Ishikawa (cell line): ENCODE results near the gene SNX24.

Experiments used
- CEBPB ChIP-seq: IDR thresholded peaks from 2 replicates; pipeline ENCODE4 v1.6.1; 2012
- CREB1 ChIP-seq: IDR thresholded peaks from 2 replicates; pipeline ENCODE4 v1.6.1; 2012; ENCODE audit warnings: low read depth
- EGR1 ChIP-seq: IDR thresholded peaks from 2 replicates; pipeline ENCODE4 v1.6.1; 2012
- EP300 ChIP-seq: IDR thresholded peaks from 2 replicates; pipeline ENCODE4 v1.6.1; 2012; ENCODE audit warnings: borderline replicate concordance
- FOXM1 ChIP-seq: IDR thresholded peaks from 2 replicates; pipeline ENCODE4 v1.6.1; 2012; ENCODE audit warnings: low read depth, borderline replicate concordance
- MAX ChIP-seq: IDR thresholded peaks from 2 replicates; pipeline ENCODE4 v1.6.1; 2012
- NFIC ChIP-seq: IDR thresholded peaks from 2 replicates; pipeline ENCODE4 v1.6.1; 2012
- RAD21 ChIP-seq: IDR thresholded peaks from 2 replicates; pipeline ENCODE4 v1.6.1; 2012; ENCODE audit warnings: low read depth
- REST ChIP-seq: IDR thresholded peaks from 2 replicates; pipeline ENCODE4 v1.6.1; 2012; ENCODE audit warnings: low read depth, mild to moderate bottlenecking
- TAF1 ChIP-seq: IDR thresholded peaks from 2 replicates; pipeline ENCODE4 v1.6.1; 2012; ENCODE audit warnings: low read depth, mild to moderate bottlenecking
- TCF12 ChIP-seq: IDR thresholded peaks from 2 replicates; pipeline ENCODE4 v1.6.1; 2012; ENCODE audit warnings: low read depth
- TEAD4 ChIP-seq: IDR thresholded peaks from 2 replicates; pipeline ENCODE4 v1.6.1; 2012
- USF1 ChIP-seq: IDR thresholded peaks from 2 replicates; pipeline ENCODE4 v1.6.1; 2012
- YY1 ChIP-seq: IDR thresholded peaks from 2 replicates; pipeline ENCODE4 v1.6.1; 2012; ENCODE audit warnings: low read depth
- ZBTB7A ChIP-seq: IDR thresholded peaks from 2 replicates; pipeline ENCODE4 v1.6.1; 2012; ENCODE audit warnings: low read depth

The SNX24 gene

GRCh38 chr5:122947772-122948171, 102.4 kb downstream of the SNX24 start:
- TF ChIP-seq MAX = no peak

GRCh38 chr5:122948319-122948718, 102.9 kb downstream of the SNX24 start:
- no peak for TF ChIP-seq NFIC
- no peak for TF ChIP-seq MAX
- no peak for TF ChIP-seq TCF12
- TF ChIP-seq REST = no peak
- no peak for TF ChIP-seq USF1
- no peak for TF ChIP-seq RAD21
- no peak for TF ChIP-seq CREB1
- no peak for TF ChIP-seq YY1
- TF ChIP-seq EGR1 = no peak
- TF ChIP-seq ZBTB7A = no peak
- TF ChIP-seq CEBPB = no peak
- no peak for TF ChIP-seq EP300
- no peak for TF ChIP-seq TEAD4
- no peak for TF ChIP-seq TAF1
- TF ChIP-seq FOXM1 = no peak

- no peak for TF ChIP-seq ZBTB7A
- TF ChIP-seq CEBPB = no peak
- no peak for TF ChIP-seq EGR1
- no peak for TF ChIP-seq REST
- no peak for TF ChIP-seq USF1
Measured at GRCh38 chr5:122951658-122952057, 106.2 kb downstream of the SNX24 start.

- TF ChIP-seq USF1 (no peak), FOXM1 (no peak), MAX (no peak), TCF12 (no peak), YY1 (no peak), RAD21 (no peak), CREB1 (no peak), TEAD4 (no peak), REST (no peak), EP300 (no peak), CEBPB (no peak), ZBTB7A (no peak)
Measured at GRCh38 chr5:122954719-122955118, 109.3 kb downstream of the SNX24 start.

GRCh38 chr5:122957457-122957856, 112.0 kb downstream of the SNX24 start:
- TF ChIP-seq TAF1 = no peak
- TF ChIP-seq ZBTB7A = no peak
- no peak for TF ChIP-seq USF1
- no peak for TF ChIP-seq YY1
- TF ChIP-seq FOXM1 = no peak
- TF ChIP-seq EP300 = no peak
- TF ChIP-seq CREB1 = no peak
- TF ChIP-seq CEBPB = no peak
- TF ChIP-seq NFIC = no peak
- no peak for TF ChIP-seq RAD21
- TF ChIP-seq REST = no peak
- no peak for TF ChIP-seq MAX
- TF ChIP-seq TCF12 = no peak
- TF ChIP-seq TEAD4 = no peak
- TF ChIP-seq EGR1 = no peak
